GM23248 (cell line): Measurements from ENCODE around the gene TIMP3.

ENCODE experiments used
- EZH2 ChIP-seq: fragments of 200-600 bp; sonication (generic); IDR thresholded peaks from 2 replicates; pipeline ENCODE4 v1.6.1; 2018; ENCODE audit warnings: antibody characterized with exemption, mild to moderate bottlenecking; ENCODE audit not compliant: insufficient read depth, poor library complexity, severe bottlenecking
- EZH2phosphoT487 ChIP-seq: fragments of 200-600 bp; sonication (generic); IDR thresholded peaks from 2 replicates; pipeline ENCODE4 v1.6.1; 2018; ENCODE audit warnings: antibody characterized with exemption, moderate library complexity, mild to moderate bottlenecking, low read depth; ENCODE audit not compliant: insufficient read depth

DNA sequence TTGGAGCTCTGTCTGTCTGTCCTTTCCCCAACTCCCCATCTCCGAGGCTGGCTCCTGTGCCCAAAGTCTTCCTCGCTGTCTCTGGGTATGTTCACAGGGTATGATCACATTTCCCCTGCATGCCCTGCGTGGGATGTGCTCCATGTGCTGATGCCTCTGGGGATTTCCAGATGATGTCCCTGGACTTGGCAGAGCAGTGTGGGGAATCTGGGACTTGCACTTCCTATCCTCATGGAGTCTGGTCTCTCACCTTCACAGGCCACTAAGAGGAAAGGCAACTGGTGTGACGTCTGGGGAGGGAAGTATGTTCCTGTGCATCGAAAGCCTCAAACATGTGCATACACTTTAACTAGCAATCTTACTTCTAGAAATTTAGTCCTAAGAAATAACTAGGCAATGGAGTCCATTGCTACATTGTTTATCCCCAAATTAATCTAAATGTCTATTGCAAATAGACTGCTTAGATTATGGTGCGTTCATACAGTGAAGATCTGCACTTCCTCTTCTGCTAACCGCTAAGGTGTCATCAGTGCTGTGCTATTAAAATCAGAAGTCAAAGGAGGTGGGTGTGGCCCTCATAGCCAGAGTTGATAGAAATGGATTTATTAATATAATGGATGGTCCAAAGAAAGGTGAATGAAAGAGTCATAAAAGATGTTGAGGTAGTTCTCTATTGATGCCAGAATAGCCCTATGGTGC, 20.8 kb downstream of the TIMP3 start:
- TF ChIP-seq EZH2phosphoT487, result no peak
- TF ChIP-seq EZH2, result no peak
